Right ventricle myocardium inferior (tissue), 1 donor: ENCODE data around the gene ATOH8. TPM values are rescaled to one million over a fixed set of nuclear protein-coding genes. Genes with fewer than 3 reads are reported as not detected.

Experiments
- ATAC-seq: fragments of 200-7000 bp; cut with Tn5 transposase; one replicate; pipeline ENCODE4 v1.9.1; 2020; ENCODE audit warnings: mild to moderate bottlenecking, moderate library complexity
- DNase-seq: peaks from one replicate; pipeline ENCODE4 v3.0.0; 2021; ENCODE audit errors: missing footprints
- intact Hi-C: fragments of 100-400 bp; cut with DNase I; formaldehyde crosslinking; loops from one replicate; pipeline ENCODE4 v1.11.0; 2022
- total RNA-seq: library from RNA; stranded (reverse); fragmentation: NEBNext Ultra II Directional; extraction: Animal tissue kit (Norgen Biotek cat#: 25700); gene quantifications from one replicate; pipeline ENCODE4 v1.2.1, GENCODE V29; 2021
- donor health status: DM: no; HTN: yes; CAD: no; lungs with severe emphysema.

ATOH8 gene
- total RNA-seq, 1 donor from 2014 or later: 29.1 TPM

- intact Hi-C loops: no loop called here
Observed at GRCh38 chr2:85801871-85802270, 48.1 kb downstream of the ATOH8 start.

GRCh38 chr2:85802354-85803103 is 48.7 kb downstream of the ATOH8 start:
- no peak for DNase-seq
- intact Hi-C loops: no loop called here

More at GRCh38 chr2:85801871-85802270, 48.1 kb downstream of the ATOH8 start:
- no peak for ATAC-seq
- no peak for DNase-seq

DNA sequence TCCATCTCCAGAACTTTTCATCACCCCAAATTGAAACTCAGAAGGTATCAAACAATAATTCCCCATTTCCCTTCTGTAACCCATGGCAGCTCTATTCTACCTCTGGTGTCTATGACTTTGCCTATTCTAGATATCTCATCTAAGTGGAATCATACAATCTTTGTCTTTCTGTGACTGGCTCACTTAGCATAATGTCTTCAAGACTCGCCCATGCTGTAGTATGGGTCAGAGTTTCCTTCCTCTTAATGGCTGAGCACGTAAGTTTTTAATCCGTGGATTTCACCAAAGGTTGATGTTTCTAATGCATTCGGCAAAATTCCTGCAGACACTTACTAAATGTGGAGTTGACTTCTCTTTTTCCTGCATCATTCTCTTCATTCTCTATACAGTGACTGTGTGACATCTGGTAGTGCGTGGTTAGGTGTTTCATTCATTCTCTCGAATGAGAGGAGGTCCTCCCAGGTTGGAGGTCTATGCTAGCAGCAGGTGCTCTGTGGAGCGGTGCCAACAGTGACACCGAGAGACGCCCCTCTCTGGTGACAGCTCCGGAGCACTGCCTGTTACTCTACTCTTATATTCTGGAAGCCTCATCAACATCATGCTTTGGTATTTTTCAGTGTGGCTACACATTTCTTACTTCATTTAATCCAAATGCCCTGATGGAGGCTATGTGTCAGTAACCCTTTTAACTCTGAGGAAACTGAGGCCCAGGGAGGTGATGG is 50.1 kb downstream of the ATOH8 start:
- no peak for DNase-seq
- intact Hi-C loops: loop anchor here (2.0 kb wide), 1 partner anchor 75 kb away; no protein-coding TSS in a partner anchor
- no peak for ATAC-seq

More at GRCh38 chr2:85802354-85803103, 48.7 kb downstream of the ATOH8 start:
- no peak for ATAC-seq

DNA sequence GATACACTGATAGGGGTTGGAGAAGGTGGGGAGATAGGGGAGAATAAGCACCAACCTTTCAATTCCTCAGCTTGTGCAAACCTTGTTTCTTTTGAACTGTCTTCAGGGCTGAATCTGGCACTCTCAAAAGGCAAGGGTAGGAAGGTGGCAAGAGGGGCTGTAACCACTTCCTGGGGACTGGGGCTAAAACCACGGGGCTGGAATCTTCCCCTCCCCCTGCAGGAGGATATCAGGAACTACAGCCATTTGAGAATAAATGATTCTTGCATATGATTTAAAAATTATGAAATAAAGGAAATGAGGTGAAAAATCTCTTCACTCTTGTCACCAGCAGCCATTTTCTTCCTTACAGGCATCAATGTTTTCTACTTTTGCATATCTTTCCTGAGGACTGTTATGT is 50.8 kb downstream of the ATOH8 start:
- intact Hi-C loops: loop anchor here (2.0 kb wide), 1 partner anchor 76 kb away; no protein-coding TSS in a partner anchor
- ATAC-seq (no peak), DNase-seq (no peak)

- DNase-seq (no peak), ATAC-seq (no peak)
- intact Hi-C loops: no loop called here
Observed at GRCh38 chr2:85806358-85807118, 52.7 kb downstream of the ATOH8 start.

- no peak for ATAC-seq
- intact Hi-C loops: no loop called here
- no peak for DNase-seq
Observed at GRCh38 chr2:85807756-85808155, 54.0 kb downstream of the ATOH8 start.

GRCh38 chr2:85810371-85811179 is 56.8 kb downstream of the ATOH8 start:
- ATAC-seq (no peak), DNase-seq (no peak)
- intact Hi-C loops: loop anchor here (5.0 kb wide), 1 partner anchor 173 kb away; no protein-coding TSS in a partner anchor

GRCh38 chr2:85811180-85812093 is 57.6 kb downstream of the ATOH8 start:
- ATAC-seq (peak; percentile 16), DNase-seq (no peak)
- intact Hi-C loops: loop anchor here (5.0 kb wide), 1 partner anchor 174 kb away; no protein-coding TSS in a partner anchor

GRCh38 chr2:85812094-85812735 is 58.4 kb downstream of the ATOH8 start:
- no peak for DNase-seq
- intact Hi-C loops: loop anchor here (5.0 kb wide), 1 partner anchor 175 kb away; no protein-coding TSS in a partner anchor
- ATAC-seq: no peak

- ATAC-seq: no peak
- no peak for DNase-seq
Observed at GRCh38 chr2:85813211-85813981, 59.6 kb downstream of the ATOH8 start.

DNA sequence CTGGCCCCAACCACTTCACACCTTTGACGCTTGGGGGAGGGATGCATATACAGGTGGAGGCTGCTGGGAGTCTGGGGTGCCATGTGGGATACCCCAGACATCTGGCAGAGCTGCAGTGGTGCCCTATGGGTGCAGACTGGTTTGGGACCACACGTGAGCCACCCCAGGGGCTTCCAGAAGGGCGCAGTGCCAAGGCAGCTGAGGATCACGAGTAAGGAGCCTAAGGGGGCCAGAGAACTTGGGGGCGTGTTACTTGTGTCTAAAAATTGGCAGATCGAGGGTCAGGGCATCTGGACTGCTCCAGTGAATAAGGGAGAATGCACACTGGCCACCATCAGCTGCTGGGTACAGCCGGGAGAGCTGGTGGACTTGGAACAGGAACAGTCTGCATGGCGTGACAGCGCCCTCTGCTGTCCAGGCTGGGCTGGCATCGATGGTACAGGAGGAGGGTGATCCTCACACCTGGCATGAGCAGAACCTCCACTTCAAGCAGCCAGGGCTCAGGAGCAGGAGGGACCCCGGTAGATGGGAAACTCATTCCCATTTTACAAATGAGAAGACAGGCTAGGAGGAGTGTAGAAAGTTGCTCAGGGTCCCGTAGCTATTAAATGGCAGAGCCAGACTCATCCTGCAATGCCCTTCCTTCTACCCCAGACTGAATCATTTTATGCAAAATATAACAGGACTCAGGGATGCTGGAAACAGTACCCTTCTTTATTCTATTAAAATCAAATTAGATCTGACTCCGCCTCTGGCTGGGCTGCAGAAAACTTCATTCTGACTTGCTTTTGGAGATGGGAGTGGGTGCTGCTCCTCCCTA is 60.4 kb downstream of the ATOH8 start:
- peak; percentile 98 for ATAC-seq
- intact Hi-C loops: loop anchor here (1.0 to 5.0 kb wide), 3 partner anchors 85 to 177 kb away; no protein-coding TSS in a partner anchor

More at GRCh38 chr2:85813211-85813981, 59.6 kb downstream of the ATOH8 start:
- intact Hi-C loops: loop anchor here (5.0 kb wide), 1 partner anchor 176 kb away; no protein-coding TSS in a partner anchor

DNA sequence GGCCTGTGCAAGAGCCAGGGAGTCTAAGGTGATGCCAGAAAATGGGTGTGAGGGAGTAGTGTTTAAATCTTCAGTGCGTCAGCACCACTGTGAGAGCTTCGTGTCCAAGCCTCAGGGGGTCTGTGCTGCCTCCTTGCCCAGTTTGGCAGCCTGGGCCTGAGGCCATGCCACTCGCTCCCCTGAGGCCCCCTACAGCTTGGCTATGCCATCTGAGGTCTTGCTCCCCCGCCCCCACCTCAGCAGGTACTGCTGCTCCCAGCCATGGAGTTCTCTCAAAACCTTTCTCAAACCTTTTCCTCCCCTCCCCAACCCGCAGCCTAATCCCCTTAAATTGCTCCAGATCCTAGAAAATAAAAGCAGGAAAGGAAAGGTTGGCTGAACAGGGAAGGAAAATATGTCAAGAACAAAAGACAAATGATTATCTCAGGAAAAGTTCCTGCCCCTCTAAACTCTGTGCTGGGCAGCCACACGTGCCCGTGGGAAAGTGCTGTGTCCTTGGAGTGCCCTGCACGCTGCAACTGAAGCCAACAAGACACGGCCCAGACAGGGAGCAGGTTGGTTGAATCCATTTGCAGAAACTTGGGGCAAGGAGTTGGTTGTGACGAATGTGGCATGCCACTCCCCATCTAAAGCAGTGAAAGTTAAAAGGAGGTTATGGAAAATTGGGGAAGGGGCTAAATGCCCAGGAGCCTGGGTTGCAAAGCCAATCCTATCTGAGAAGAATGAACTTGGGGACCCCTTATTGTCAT is 61.2 kb downstream of the ATOH8 start:
- ATAC-seq (no peak), DNase-seq (no peak)
- intact Hi-C loops: loop anchor here (1.0 to 5.0 kb wide), 3 partner anchors 86 to 178 kb away; no protein-coding TSS in a partner anchor

More for the DNA sequence above, 60.4 kb downstream of the ATOH8 start:
- DNase-seq: peak; percentile 95

GRCh38 chr2:85819811-85820510 is 66.2 kb downstream of the ATOH8 start:
- ATAC-seq (no peak), DNase-seq (no peak)
- intact Hi-C loops: no loop called here

DNA sequence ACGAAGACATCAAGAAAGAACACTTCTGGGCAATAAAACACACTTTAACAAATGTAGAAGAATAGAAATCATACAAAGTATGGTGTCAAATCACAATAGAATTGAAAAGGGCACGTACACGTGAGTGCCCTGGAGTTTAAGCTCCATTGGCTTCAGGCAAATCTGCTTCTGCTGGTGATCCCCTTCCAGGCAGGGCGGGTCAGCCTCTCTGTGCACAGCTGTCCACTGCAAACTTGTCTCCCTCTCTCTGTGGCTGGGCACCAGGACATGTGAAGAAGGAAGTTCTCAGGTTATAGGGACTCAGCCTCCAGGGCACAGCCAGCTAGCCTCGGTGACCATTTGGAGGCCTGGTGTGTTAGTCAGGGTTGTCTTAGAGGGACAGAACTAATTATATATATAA is 69.0 kb downstream of the ATOH8 start:
- no peak for ATAC-seq
- no peak for DNase-seq
- intact Hi-C loops: no loop called here
